ENCODE data around the gene B9D1.
"Not testable (repeated sequence)": the region's sequence is repeated elsewhere in the genome, so short reads cannot be mapped to it uniquely, and the experiment has no call there.

The B9D1 gene

DNA sequence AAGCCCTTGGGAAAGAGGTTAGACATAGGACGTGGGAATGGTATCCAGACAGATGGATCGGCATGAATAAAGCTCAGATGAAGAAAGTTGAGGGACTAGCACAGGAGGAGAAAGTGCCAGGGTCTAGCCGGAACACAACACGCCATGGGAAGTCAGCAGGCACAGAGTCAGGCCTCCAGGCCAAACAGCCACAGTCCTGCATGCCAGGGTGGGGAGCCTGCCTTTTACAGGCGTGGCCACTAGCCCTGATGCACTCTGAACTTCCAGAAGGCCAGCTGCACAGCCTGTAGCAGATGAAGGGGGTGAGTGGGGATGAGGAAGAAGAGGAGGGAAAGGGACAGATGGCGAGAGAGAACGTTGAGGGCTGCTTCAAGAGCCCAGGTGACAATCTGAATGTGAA lies 5.2 kb downstream of the B9D1 start:
- DNase-seq = no peak

DNA sequence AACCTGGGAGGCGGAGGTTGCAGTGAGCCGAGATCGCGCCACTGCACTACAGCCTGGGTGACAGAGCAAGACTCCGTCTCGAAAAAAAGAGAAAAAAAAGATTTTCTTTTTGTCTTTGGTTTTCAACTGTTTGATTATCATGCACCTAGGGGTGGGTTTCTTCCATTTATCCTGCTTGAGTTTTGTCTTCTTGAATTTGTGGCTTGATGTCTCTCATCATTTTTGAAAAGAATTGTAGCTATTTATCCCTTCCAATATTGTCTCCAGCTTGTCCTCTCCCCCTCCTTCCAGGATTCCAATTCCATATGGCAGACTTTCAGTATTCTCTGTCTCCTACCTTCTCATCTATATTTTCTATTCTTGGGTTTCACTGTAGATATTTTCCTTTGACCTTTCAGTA lies 7.8 kb downstream of the B9D1 start:
- no peak for DNase-seq

DNA sequence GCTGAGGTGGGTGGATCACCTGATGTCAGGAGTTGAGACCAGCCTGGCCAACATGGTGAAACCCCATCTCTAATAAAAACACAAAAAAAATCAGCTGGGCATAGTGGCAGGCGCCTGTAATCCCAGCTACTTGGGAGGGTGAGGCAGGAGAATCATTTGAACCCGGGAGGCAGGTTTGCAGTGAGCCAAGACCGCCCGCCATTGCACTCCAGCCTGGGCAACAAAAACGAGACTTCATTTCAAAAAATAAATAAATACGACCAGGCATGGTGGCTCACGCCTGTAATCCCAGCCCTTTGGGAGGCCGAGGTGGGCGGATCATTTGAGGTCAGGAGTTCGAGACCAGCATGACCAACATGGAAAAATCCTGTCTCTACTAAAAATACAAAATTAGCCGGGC lies 9.1 kb downstream of the B9D1 start:
- not testable (repeated sequence) for DNase-seq

DNA sequence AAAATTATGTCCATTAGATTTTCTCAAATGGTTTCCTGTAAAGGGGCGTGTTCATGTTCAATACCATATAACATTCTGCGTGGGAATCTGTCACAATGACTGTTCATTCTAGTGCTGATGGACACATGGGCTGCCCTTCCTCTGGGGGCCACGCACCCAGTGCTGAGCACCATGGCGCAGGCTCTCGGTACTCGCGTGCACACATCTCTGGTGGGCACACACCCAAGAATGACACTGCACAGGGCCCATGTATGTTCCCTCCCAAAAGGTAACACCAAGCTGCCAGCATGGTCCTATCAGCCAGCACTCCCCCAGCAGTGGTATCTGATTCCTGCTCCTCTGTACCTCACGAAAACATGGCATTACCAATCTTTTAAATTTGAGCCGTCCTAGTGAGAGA lies 13.7 kb downstream of the B9D1 start:
- no peak for DNase-seq

DNA sequence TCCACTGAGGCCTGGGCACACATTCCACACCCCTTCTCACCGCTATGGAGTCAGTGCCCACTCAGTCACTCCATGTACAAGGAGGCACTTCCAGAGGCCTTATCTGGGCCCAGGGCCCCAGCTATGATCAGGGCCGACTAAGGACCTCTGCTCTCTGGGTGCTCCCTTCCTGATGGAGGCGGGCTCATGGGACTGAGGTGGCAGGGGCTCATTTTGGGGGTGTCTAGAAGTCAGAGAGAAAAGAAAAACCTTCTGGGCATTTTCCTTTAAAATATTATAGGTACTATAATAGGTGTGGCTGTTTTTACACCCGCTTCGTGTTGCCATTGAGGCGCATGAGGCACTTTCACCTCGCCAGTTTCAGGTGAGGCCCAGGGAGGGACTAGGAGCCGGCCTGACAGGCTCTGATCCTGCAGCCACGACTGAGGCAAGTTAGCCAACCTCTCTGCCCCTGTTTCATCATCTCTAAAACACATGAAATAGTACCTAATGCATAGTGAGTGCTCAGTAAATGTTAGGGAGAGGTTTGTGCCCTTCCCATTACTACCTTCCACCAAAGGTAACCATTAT lies 14.4 kb downstream of the B9D1 start:
- no peak for DNase-seq

DNA sequence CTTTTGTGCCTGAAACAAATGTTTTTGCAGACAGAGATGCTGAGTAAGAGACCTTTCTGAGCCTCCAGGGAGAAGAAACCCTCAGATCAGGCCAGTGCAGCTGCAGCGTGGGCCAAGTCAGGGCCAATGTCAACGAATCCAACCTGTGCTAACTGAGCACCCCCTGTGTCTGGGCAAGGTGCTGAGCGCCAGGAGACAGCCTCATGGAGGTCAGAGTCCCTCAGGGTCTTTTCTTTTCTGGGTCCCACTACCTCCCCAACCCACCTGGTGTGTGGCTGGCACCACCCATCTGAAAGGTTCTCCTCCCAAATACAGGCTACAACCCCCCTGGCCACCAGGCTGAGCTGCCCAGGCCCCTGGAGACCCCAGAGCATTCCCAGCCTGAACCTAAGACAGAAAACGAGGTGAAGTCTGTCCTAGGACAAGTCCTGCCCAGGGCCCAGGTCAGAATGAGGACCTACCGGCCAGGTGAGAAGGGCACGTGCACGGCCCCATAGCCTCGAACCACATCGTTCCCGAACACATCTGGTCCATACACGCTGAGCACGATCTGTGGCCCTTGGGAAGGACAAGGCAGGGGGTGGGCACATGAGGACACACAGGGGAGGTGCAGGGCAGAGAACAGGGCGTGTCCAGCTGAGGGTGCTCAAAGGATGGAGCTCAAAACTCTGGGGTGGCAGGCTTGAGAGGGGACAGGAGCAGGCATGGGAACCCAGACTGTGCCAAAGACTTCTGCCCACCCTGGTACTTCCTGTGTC lies 15.0 kb downstream of the B9D1 start:
- DNase-seq = no peak

DNA sequence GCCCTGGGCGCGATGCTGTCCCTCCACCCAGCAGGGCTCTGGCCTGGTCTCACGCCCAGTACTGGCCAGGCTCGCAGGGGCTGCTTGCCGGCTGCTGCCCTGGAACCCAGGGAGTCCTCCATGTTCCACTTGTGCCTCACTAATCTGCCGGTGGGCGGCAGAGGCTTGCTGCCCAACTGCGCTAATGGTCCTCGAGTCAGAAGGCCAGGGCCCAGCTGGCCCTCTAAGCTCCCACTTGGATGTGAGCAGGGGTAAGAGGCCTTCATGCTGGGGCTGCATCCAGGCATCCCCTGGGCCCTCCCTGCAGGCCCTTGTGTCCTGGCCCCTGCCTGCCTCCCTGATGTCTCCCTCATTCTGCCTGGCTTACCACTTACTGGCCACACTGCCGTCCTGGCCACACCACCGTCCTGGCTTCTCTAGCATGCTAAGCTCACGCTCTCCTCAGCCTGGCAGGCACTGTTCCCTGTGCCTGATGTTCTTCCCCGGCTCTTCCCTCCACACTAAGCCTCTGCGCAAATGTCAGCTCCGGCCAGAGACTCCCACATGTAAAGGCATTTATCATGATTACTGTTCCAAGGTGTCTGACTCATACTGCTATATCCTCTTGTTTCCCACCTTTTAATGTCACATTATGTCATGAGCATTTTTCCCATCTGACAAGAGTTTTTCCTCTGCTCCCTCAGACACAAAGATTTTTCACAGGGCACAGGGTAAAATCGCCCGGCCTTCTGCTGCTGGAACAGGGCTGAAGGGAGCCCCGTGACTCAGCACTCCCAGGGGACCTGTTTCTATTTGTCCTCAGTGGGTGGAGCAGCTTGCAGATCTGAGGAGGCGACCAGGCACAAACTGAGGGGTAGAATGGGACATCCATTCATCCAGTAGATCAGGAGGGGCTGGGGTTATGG lies 15.9 kb downstream of the B9D1 start:
- no peak for DNase-seq

DNA sequence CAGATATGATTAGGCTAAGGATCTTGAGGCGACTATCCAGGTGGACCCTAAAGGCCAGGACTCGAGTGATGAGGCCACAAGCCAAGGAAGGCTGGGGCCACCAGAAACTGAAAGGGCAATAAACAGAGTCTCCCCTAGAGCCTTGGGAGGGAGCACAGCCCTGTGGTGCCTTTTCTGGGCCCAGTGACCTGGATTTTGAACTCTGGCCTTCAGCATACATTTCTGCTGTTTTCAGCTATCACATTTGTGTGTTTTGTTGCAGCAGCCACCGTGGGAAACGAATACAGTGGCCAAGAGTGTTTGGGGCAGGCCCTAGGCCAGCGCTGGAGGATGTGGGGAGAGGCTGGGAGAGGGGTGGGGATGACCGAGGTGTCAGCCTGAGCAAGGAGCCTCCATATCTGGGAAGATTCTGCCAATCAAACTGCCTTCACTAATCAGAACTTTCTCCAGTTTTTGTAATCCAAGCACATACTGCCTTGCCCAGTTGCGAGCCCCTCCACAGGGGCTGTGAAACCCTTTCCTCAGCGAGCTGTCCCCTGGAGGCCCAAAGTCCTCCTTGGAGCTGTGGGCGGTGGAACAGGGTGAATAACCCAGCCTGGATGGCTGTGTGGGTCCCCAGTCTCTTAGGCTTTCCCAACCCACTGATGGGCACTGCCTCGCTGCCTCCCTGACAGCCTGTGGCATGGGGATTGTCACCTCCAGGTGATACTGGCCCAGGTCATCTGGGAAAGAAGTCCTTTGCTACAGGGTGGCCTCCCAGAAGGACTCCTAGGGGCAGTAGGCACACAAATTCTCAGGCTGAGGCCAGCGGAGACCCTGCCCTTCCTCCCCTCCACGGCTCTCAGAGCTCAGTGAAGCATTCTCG lies 16.8 kb downstream of the B9D1 start:
- DNase-seq = no peak

DNA sequence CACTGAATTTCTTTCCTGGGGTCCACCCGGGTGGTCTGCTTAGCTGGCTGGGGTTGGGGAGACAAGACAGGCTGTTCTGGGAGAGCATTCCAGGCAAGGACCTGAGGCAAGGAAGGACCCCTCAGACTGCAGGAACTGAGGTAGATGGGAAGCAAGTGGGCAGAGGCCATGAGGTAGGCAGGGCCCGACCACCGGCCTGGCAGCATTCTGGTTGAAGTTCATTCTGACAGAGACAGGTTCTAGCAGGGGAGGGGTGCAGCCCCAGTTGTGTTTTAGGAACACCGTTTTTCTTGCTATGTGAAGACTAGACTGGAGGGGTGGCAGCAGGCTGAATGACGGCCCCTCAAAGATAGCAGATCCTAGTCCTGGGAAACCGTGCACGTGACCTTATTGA lies 17.5 kb downstream of the B9D1 start:
- no peak for DNase-seq

DNA sequence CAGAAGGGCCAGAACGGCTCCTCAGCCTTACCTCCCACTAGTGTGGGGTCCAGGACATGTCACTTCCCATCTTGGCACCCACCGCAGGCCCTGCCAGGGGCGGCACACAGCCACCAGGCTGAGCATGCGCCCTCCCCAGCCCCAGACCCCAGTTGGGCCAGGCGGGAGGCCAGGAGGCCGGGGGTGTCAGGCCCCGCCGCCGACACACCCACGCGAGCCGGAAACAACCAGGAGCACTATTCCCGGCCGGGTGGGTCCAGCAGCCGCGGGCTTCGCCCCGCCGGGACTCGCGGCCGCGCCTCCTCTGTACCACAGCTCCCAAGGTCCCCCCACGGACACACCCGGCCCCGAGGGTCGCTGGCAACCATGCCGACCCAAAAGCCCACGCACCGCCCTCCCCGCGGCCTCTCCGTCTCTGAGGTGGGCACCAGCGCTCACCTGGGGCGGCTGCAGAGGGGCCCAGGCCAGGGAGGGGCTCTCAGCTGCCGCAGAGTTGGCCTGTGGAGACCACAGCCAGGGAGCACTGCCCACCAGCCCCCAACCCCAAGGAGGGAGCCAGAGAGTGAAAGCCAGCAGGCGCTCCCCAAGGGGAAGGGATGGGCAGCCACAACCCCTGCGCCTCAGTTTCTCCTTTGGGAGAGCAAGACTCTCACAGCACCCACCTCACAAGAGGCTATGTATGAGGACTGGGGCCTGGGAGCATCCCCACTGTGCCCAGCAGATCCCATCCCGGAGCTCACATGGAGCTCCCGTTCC lies 18.0 kb downstream of the B9D1 start:
- DNase-seq = no peak

DNA sequence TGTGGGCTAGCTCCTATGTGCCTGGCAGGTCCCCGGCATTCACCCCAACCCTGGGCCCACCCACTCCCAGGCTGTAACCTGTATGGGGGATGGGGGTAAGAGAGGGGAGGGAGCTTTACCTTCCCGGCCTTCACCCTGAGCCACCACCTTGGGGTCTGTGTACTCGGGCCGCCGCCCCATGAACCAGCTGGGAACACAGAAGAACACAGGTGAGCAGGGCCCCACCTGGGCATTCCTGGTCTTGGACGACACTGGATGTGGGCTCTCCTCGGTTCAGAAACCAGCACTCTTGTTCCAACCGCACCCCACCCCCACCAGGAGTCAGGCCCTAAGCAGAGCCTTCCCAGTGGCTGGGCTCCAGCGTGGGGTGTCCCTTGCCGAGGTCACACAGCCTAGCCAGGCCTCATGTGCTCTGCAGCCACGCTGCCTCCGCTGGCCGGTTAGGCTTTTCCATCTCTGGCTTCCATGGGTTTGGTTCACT lies 18.8 kb downstream of the B9D1 start:
- DNase-seq = no peak

DNA sequence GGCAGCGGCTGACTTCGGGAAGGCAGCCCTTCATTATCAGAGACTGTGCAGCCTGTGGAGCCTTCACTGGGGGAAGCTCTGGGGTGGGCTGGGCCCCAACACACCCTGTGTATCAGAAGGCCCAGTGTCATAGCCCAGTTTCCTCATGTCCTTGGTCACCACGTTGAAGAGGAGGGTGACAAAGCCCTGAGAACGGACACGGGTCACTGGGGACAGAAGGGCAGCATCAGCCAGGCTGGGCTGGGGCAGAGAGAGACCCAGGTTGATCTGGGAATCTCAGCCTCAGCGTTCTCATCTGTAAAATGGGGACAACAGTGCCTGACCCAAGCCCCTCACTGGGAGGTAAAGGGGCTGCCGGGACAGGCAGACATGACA lies 19.3 kb downstream of the B9D1 start:
- DNase-seq = no peak

DNA sequence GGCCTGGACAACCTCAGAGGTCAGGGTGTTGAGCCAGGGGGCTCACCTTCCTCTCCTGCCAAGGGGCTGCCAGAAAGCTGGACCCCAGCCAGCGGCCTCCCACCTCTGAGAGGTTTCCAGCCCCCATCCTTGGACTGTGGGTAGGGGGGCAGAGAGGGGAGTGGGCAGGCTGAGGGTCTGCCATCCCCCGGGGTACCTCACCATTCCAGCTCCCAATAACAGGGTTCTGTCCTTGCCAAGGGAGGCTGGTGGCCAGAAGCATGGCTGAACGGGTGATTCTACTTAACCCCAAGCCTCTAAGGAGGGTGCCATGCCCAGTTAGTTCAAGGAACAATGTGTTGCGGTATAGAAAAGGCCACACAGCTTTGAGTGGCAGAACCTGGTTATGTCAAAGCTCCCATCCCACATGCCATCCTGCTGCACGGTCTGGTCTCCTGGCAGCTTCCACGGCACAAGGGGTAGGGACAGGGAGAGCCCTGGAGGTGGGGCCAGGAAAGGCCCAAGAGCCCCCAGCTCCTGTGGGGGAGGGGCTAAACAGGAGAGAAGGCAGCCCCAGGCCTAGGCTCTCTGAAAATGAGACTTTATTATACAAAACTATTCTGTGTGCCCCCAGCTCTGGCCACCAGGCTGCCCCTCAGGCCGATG lies 19.8 kb downstream of the B9D1 start:
- peak; percentile 44 for DNase-seq

DNA sequence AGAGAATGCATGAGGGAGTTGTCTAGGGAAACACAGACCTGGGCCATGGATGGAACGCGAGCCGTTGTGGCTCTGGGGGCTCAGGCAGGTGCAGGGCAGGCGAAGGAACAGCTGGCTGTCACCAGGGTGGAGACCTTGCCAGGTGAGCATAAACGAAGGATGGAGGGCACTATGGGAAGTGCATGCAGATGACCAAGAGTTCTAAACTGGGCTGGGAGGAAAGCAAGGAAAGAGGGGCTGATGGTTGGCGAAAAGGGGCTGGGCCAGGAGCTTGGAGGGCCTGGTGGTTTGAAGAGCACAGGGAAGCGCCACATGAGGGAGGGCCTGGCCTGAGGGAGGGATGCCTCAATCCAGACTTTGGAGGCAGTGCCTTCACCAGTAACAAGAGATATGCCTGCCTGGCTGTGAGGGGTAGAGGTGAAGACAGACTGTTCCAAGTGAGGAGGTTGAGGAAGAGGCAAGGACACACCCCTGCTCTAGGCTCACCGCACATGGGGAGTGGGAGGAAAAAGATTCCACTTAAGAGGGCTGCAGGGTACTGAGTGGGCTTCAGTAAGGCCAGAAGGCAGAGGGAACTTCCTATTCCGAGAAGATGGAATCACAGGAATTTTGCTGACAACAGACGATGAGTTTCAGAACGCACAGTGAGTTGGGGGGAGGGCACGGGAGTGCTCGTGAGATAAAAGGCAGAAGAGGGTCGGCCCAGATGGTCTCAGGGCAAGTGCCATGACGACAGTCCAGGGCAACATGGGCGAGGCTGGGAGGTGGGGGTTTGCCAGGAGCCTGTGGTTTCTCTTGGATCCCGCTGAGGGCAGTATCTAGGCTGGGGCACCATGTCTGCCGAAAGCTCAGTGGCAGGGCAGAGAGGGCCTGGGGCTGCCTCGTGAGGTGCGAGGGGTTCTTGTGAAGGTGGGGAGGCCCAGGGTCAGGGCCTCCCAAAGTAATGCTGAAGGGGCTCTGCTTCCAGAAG lies 20.6 kb downstream of the B9D1 start:
- DNase-seq = peak; percentile 39

DNA sequence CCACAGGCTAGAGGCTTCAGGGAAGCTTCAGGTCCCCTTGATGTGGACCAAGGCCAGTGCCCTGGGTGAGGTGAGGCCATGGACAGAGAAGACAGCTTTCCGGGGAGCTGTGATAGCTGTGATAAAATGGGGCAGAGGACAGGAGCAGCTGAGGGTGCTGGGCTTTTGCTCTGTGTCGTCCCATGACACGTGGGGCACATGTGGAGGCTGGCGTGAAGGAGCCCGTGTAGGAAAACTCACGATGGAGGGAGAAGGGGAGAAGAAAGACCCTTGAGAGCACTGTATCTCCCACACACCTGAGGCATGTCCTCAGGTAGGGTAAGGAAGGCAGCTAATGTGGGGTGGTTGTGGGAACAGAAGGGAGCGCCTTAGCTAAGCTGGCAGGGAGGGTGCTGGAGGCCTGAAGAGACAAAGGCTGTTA lies 21.3 kb downstream of the B9D1 start:
- DNase-seq = no peak

DNA sequence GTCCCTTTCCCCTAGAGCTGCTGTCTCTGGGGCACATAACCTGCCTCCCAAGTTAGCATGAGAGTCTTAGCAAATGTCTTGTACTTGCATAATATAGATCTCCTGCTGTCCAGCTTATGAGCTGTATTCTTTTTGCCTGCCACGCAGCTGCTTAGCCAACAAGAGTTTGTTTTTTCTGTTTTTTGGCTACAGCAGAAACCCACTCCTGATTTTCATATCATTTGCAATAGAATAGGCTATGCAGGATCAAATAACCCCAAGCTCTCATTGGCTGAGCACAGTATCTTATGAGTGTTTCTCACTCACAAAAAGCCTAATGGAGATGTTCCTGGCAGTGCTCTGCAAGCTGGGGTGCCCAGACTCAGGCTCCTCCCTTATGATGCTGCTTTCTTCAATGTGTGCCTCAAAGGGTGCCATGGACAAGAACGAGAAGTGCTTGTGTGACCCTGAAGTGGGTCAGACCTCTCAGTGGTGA lies 23.1 kb downstream of the B9D1 start:
- no peak for DNase-seq

DNA sequence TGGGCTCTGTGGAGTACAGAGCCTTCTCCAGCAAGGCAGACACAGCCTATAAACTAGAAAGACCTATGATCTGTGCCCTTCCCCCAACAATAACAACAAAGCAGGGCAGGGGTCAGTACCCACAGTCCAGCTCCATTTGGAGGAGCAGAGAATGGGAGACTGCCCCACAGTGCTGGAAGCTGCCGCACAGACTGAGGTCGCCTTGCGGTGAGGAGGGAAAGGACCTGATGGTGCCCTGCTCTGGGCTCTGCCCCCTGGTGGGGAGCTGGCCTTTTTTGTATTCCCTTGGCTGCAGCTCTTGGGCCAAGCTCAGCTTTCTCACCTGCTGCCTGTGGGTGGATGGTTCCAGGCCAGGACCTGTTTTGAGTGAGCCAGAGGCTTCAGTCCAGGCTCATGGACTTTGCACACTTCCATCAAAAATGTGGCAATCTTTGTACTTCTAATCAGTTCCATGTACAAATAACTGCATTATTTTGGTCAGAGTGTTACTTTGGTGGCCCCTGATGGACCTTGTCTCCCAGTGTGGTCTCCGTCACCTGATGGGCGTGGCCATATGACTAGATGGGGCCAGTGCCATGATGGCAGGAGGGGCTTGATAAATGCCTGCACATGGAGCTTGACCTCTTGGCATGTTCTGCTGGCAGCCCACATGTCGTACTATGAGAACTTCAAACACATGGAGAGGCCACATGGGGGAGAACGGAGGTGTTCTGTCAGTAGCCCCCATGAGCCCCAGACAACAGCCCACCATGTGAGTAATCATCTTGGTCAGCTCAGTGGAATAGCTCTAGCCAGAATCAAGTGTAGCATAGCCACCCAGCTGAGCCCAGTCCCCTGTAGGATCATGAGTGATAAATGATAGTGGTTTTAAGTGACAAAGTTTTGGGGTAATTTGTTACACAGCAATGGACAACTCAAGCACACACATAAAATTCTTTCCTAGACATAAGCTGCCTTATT lies 24.2 kb downstream of the B9D1 start:
- DNase-seq = peak; percentile 91

DNA sequence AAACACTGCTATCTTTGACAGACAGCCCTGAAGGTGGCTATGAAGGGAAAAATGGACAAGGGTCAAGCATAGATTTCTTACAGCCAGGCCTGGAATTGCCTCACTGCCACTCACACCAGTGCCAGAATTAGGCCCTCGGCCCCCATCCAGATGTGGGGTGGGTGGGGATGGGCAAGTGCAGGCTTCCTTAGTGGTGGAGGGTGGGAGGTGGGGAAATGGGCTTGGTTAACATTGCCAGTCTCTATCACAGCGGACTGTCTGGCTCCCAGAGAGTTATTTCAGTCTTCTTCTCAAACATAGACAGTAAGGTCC lies 24.9 kb downstream of the B9D1 start:
- DNase-seq = no peak
